Activated CD8-positive, alpha-beta memory T cell treated with anti-CD3 and anti-CD28 coated beads, Interleukin-2, amount 10 ng/mL, durations not matched to agents 7 days and 5 days (primary cell): ENCODE results near the gene RAB8B. TPM values are rescaled to one million over a fixed set of nuclear protein-coding genes. Genes with fewer than 3 reads are reported as not detected.

Source experiments
- ATAC-seq: fragments of 150-1000 bp; cut with Tn5 transposase; one replicate; pipeline ENCODE4 v1.10.0; 2021; ENCODE audit warnings: moderate library complexity
- CTCF ChIA-PET: fragments of 350-600 bp; sonication (Branson Sonifier 250); formaldehyde crosslinking; loops from one replicate; lab custom pipeline; 2021; ENCODE audit warnings: antibody characterized with exemption; lab: Charles Lee
- DNase-seq: peaks from one replicate; pipeline ENCODE4 v3.0.0-alpha.2; 2020
- H3K27ac Mint-ChIP-seq: one replicate; pipeline ENCODE4 v1.8.0; 2021; ENCODE audit warnings: mild to moderate bottlenecking, mixed read lengths
- H3K27me3 Mint-ChIP-seq: one replicate; pipeline ENCODE4 v1.8.0; 2021; ENCODE audit warnings: mixed read lengths
- H3K36me3 Mint-ChIP-seq: one replicate; pipeline ENCODE4 v1.8.0; 2021; ENCODE audit warnings: mild to moderate bottlenecking, mixed read lengths
- H3K4me1 Mint-ChIP-seq: one replicate; pipeline ENCODE4 v1.8.0; 2021; ENCODE audit warnings: mixed read lengths
- H3K4me3 Mint-ChIP-seq: one replicate; pipeline ENCODE4 v1.8.0; 2021; ENCODE audit warnings: mild to moderate bottlenecking, moderate library complexity, mixed read lengths
- H3K9me3 Mint-ChIP-seq: one replicate; pipeline ENCODE4 v1.8.0; 2022; ENCODE audit warnings: low read depth, mixed read lengths
- total RNA-seq, 2 experiments: library from RNA; stranded (reverse); gene quantifications; one replicate each; pipeline ENCODE4 v1.2.3, GENCODE V29; 2021

RAB8B gene
- total RNA-seq, 2 experiments from 2014 or later: 94.8 to 128 TPM

- CTCF ChIA-PET: interaction anchor here (0.9 to 1.1 kb wide), 3 partner anchors 85 to 112 kb away, joined by 3 read pairs; no protein-coding TSS in a partner anchor
- Mint-ChIP-seq H3K4me1 (peaks cover 33% of the 10 kb centered on the region), H3K9me3 (no peaks in the 10 kb centered on the region), H3K4me3 (peak overlapping the region; percentile 68), H3K36me3 (peaks cover 9% of the 10 kb centered on the region), H3K27ac (peak overlapping the region; percentile 57), H3K27me3 (no peaks in the 10 kb centered on the region)
- no peak for ATAC-seq
- no peak for DNase-seq
Observed at GRCh38 chr15:63277893-63278456, 88.6 kb downstream of the RAB8B start.

- Mint-ChIP-seq H3K4me3 (no peak overlapping the region), H3K9me3 (no peaks in the 10 kb centered on the region), H3K27me3 (no peaks in the 10 kb centered on the region), H3K36me3 (peaks cover 11% of the 10 kb centered on the region), H3K27ac (no peak overlapping the region), H3K4me1 (peaks cover 14% of the 10 kb centered on the region)
- DNase-seq (no peak), ATAC-seq (no peak)
- CTCF ChIA-PET: no interaction called here
Observed at GRCh38 chr15:63283126-63283525, 93.7 kb downstream of the RAB8B start.

GRCh38 chr15:63284335-63284734 lies 94.9 kb downstream of the RAB8B start:
- peaks cover 14% of the 10 kb centered on the region for H3K4me1 Mint-ChIP-seq
- H3K27ac Mint-ChIP-seq: no peak overlapping the region
- no peaks in the 10 kb centered on the region for H3K9me3 Mint-ChIP-seq
- H3K36me3 Mint-ChIP-seq: peaks cover 6% of the 10 kb centered on the region
- H3K27me3 Mint-ChIP-seq: no peaks in the 10 kb centered on the region
- CTCF ChIA-PET: no interaction called here
- DNase-seq (no peak), ATAC-seq (no peak)
- no peak overlapping the region for H3K4me3 Mint-ChIP-seq

DNA sequence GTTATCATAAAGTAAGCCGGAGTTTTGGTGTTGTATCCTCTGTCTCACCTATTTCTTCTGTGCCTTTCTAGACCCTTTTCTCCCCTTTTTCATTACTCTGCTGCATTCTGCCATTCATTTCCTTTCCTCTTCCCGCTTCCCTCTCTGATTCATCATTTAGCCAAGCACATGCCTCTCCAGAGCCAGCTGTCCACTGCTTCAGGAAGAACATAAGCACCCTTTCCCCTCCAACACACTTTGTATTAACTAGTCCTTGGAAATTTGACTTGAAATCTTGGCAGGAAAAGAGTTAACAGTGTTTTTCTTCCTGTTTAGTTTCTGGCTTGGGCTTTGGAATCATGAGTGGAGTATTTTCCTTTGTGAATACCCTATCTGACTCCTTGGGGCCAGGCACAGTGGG lies 97.7 kb downstream of the RAB8B start:
- ATAC-seq (no peak), DNase-seq (no peak)
- CTCF ChIA-PET: interaction anchor here (1.2 to 2.0 kb wide), 3 partner anchors 11 to 240 kb away, joined by 3 to 5 read pairs (median 5); no protein-coding TSS in a partner anchor
- H3K4me1 Mint-ChIP-seq: peaks cover 14% of the 10 kb centered on the region
- no peak overlapping the region for H3K4me3 Mint-ChIP-seq
- no peak overlapping the region for H3K27ac Mint-ChIP-seq
- no peaks in the 10 kb centered on the region for H3K27me3 Mint-ChIP-seq
- H3K36me3 Mint-ChIP-seq: peaks cover 4% of the 10 kb centered on the region
- no peaks in the 10 kb centered on the region for H3K9me3 Mint-ChIP-seq

- DNase-seq: no peak
- H3K4me1 Mint-ChIP-seq: peaks cover 12% of the 10 kb centered on the region
- H3K36me3 Mint-ChIP-seq: peaks cover 4% of the 10 kb centered on the region
- no peaks in the 10 kb centered on the region for H3K27me3 Mint-ChIP-seq
- no peaks in the 10 kb centered on the region for H3K9me3 Mint-ChIP-seq
- H3K4me3 Mint-ChIP-seq: no peak overlapping the region
- CTCF ChIA-PET: interaction anchor here (0.7 to 2.0 kb wide), 10 partner anchors 10 to 254 kb away, joined by 3 to 7 read pairs (median 4); partner anchors contain the start of gene RPS27L
- ATAC-seq: no peak
- H3K27ac Mint-ChIP-seq: no peak overlapping the region
Observed at GRCh38 chr15:63288342-63288741, 98.9 kb downstream of the RAB8B start.

DNA sequence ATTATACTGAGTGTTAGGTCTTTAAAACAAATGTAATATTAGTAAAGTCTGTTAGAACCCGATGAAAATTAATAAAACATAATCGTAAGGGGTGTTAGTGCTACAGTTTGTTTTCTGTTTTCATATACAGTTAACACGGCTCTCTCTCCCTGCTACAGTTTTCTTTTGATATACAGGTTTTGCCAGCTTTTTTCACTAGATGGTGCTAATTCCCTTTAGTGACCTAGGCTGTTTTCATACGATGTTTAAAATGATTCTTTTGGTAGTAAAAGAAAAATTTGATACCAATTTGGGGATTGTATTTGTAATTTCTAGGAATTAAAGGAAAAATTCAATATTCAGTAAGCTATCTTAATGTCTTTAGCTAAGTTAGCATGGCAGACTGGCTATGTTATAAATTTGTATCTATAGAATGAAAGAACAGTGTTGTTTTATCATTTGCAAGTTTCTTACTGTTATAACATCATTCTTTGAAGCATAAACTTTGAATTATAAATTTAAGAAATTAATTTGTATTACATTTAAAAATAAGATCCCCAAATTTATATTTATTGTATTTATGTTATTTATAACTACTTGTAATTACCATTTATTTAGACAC lies 99.5 kb downstream of the RAB8B start:
- Mint-ChIP-seq H3K4me1 (peaks cover 8% of the 10 kb centered on the region), H3K9me3 (no peaks in the 10 kb centered on the region), H3K36me3 (peaks cover 2% of the 10 kb centered on the region), H3K4me3 (no peak overlapping the region), H3K27ac (no peak overlapping the region), H3K27me3 (no peaks in the 10 kb centered on the region)
- DNase-seq (no peak), ATAC-seq (peak; percentile 69)
- CTCF ChIA-PET: interaction anchor here (0.8 to 2.0 kb wide), 8 partner anchors 12 to 254 kb away, joined by 3 to 7 read pairs (median 5); no protein-coding TSS in a partner anchor

DNA sequence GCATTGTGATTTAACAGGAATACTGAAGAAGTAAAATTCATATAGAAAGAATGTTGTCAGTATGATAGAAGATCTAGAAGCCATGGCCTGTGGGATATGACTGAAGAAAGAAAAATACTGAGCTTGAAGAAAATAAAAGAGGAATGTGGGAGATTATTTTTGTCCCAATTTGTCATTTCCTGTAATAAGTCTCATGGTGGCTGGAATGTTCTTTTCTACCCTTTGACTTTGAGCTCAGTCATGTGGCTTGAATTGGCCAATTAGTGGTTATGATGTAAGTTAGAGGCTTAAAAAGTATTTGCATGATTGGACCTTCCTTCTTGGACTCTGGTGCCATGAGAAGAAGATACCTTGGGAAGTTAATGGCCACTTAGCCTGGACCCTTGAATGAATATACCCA lies 102.1 kb downstream of the RAB8B start:
- peaks cover 9% of the 10 kb centered on the region for H3K4me1 Mint-ChIP-seq
- CTCF ChIA-PET: interaction anchor here (0.7 to 2.1 kb wide), 7 partner anchors 9 to 177 kb away, joined by 3 to 11 read pairs (median 4); no protein-coding TSS in a partner anchor
- H3K36me3 Mint-ChIP-seq: peaks cover 4% of the 10 kb centered on the region
- no peak overlapping the region for H3K27ac Mint-ChIP-seq
- H3K27me3 Mint-ChIP-seq: no peaks in the 10 kb centered on the region
- no peaks in the 10 kb centered on the region for H3K9me3 Mint-ChIP-seq
- DNase-seq (no peak), ATAC-seq (no peak)
- H3K4me3 Mint-ChIP-seq: no peak overlapping the region

GRCh38 chr15:63292241-63292640 lies 102.8 kb downstream of the RAB8B start:
- Mint-ChIP-seq H3K36me3 (peaks cover 4% of the 10 kb centered on the region), H3K4me1 (peaks cover 9% of the 10 kb centered on the region), H3K27me3 (no peaks in the 10 kb centered on the region), H3K9me3 (no peaks in the 10 kb centered on the region), H3K27ac (no peak overlapping the region), H3K4me3 (no peak overlapping the region)
- DNase-seq: no peak
- CTCF ChIA-PET: interaction anchor here (0.8 to 1.6 kb wide), 2 partner anchors 8 to 112 kb away, joined by 3 to 4 read pairs; no protein-coding TSS in a partner anchor
- no peak for ATAC-seq

DNA sequence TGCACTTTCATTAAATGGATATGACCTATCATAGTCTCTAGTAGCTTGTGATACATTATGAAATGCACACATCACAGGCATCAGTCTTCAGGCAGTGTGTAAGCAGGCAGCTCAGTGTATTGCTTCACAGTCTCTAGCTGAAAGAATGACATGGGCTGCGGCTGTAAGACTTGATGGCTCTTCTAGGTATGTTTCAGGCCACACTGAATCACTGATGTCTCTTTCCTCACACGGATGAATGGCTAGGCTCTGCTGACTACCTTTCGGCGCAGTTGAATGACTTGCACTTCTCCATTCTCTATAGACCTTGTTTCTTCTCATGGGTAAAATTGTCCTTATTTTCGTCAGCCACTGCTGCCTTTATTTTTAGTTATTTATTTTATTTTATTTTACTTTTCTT lies 103.4 kb downstream of the RAB8B start:
- peaks cover 9% of the 10 kb centered on the region for H3K4me1 Mint-ChIP-seq
- CTCF ChIA-PET: interaction anchor here (0.8 kb wide), 1 partner anchor 111 kb away, joined by 3 read pairs; no protein-coding TSS in a partner anchor
- DNase-seq (no peak), ATAC-seq (no peak)
- no peaks in the 10 kb centered on the region for H3K27me3 Mint-ChIP-seq
- peaks cover 4% of the 10 kb centered on the region for H3K36me3 Mint-ChIP-seq
- H3K9me3 Mint-ChIP-seq: no peaks in the 10 kb centered on the region
- no peak overlapping the region for H3K27ac Mint-ChIP-seq
- H3K4me3 Mint-ChIP-seq: no peak overlapping the region

DNA sequence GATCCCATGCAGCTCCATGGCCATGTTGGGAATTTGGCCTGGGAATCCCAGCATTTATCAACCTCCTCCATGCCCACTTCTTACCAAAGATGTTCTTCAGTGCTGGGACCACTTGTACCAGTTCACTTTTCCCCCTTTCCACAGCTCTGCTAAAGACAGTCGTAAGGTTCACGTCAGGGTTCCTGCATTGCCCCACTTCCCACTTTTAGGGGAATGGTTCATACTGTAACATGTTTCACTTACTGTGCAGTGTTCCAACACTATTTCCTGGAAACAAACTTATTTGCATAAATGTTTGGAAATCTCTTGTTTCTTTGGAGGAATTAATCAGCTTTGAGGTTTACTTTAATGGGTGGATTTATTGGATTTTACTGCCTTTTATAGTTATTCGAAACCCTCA lies 105.0 kb downstream of the RAB8B start:
- no peaks in the 10 kb centered on the region for H3K9me3 Mint-ChIP-seq
- DNase-seq (no peak), ATAC-seq (no peak)
- CTCF ChIA-PET: no interaction called here
- H3K27me3 Mint-ChIP-seq: no peaks in the 10 kb centered on the region
- H3K4me3 Mint-ChIP-seq: no peak overlapping the region
- no peak overlapping the region for H3K27ac Mint-ChIP-seq
- peaks cover 2% of the 10 kb centered on the region for H3K4me1 Mint-ChIP-seq
- peaks cover 4% of the 10 kb centered on the region for H3K36me3 Mint-ChIP-seq

- Mint-ChIP-seq H3K4me3 (no peak overlapping the region), H3K4me1 (peaks cover 2% of the 10 kb centered on the region), H3K27ac (no peak overlapping the region), H3K9me3 (no peaks in the 10 kb centered on the region), H3K27me3 (no peaks in the 10 kb centered on the region), H3K36me3 (peaks cover 4% of the 10 kb centered on the region)
- DNase-seq: no peak
- ATAC-seq: no peak
- CTCF ChIA-PET: no interaction called here
Observed at GRCh38 chr15:63295341-63295740, 105.9 kb downstream of the RAB8B start.

DNA sequence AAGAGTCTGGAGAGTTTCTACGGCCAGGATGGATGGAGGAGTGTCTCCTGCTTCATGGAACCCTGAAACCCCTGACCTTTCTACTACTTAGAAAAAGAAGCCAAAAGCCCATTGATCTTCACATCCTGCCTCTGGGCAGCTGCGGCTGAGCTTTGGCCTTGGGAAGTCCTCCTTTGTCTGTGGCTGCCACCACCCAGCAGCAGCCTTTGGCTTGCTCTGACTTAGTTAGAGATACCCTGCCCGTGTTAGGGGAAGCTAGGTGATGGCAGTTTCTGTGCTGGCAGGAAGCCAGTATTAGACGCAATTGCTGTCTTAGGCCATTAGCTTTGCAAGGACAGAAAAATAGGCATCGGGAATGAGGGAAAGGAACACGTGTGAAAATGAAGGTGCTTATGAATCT lies 106.8 kb downstream of the RAB8B start:
- peaks cover 2% of the 10 kb centered on the region for H3K4me1 Mint-ChIP-seq
- H3K27me3 Mint-ChIP-seq: no peaks in the 10 kb centered on the region
- no peak for ATAC-seq
- no peak overlapping the region for H3K4me3 Mint-ChIP-seq
- CTCF ChIA-PET: no interaction called here
- no peaks in the 10 kb centered on the region for H3K9me3 Mint-ChIP-seq
- H3K36me3 Mint-ChIP-seq: peaks cover 4% of the 10 kb centered on the region
- no peak overlapping the region for H3K27ac Mint-ChIP-seq
- DNase-seq: no peak

DNA sequence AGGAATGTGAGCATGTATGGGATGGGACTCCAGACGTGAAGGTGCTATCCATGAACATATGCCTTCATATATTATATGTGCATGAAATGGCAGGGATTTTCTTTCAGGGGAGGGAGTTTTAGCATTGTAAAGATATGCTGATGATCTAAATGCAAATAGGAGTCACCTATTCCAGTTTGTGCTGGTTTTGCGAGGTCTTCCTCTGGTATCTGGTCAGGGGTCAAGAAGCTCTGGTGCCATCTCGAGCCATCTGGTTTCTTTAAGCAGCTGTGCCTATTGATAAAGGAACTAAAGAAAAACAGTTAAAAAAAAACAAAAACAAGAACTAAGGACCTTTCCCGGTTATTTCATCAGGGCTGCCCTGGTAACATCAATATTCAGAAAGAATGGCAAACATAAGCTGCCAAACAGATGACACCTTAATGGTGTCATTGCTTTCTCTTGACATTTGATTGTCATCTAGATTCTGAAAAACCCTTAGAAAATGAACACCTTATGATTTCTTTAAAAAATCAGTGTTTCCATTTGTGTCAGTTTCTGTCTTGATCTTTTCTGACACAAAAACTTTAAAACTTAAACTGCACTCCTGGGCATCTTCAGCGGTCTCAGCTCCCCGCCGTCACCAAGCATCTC lies 110.7 kb downstream of the RAB8B start:
- Mint-ChIP-seq H3K4me3 (no peak overlapping the region), H3K36me3 (peaks cover 2% of the 10 kb centered on the region), H3K9me3 (no peaks in the 10 kb centered on the region), H3K4me1 (peaks cover 2% of the 10 kb centered on the region), H3K27ac (no peak overlapping the region), H3K27me3 (no peaks in the 10 kb centered on the region)
- DNase-seq (no peak), ATAC-seq (no peak)
- CTCF ChIA-PET: interaction anchor here (1.0 kb wide), 1 partner anchor 9 kb away, joined by 4 read pairs; no protein-coding TSS in a partner anchor
